ENCODE measurements around the gene ARL15. TPM values are rescaled to one million over a fixed set of nuclear protein-coding genes. Genes with fewer than 3 reads are reported as not detected.

ARL15 gene
- total and polyA plus RNA-seq, 2 donors, result 23.1 to 26.4 TPM

DNA sequence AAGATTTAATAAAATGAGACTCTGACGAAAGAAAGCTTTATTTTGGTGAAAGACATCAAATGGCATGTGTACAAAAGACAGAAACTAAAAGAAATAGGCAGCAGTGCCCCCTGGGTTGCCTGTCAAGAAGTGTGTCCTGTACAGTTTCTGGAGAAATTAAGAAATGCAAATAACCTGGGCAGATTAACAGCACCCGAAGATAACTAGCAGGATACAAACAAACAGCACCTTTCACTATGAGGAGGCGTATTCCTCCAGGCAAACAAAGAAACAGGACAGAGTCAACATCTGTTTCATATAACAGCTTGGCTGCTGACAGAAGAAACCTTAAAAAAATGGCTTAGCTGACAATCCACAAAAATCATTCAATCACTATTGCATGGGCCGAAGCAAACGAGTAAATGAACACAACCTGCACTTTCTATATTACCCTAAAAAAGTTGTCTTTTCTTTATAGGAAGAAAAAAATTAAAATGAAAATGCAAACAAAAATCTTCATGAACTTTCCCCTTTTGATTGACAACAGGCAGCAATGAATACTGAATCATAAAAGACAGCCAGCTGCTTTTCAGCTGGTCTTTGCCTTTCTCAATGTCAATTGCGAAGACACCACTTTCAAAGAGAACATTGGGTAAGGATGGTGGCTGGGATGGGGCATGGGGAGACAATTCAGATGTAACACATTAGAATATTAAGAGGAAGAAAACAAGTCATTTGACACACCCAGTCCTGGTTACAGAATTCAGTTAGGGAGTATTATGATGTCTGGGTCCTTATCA is 162.1 kb downstream of the ARL15 start:
- H3K27me3 ChIP-seq (ENCODE audit: control insufficient read depth in 2 of 2, insufficient read depth in 1 of 2, low read length in 1 of 2), result no peaks in the 10 kb centered on the region
- DNase-seq (ENCODE audit: low read depth in 6 of 9, low spot score in 9 of 9), result no peak
- no peaks in the 10 kb centered on the region for H3K4me1 ChIP-seq (ENCODE audit: control insufficient read depth in 2 of 2, insufficient read depth in 2 of 2, low read length in 2 of 2)
- H3K4me3 ChIP-seq (ENCODE audit: low read length in 2 of 2), result no peak overlapping the region
- no peak overlapping the region for H3K27ac ChIP-seq (ENCODE audit: low read depth in 1 of 2, low read length in 1 of 2)
- 94% methylated on average over 6 of the region's 6 CpGs for WGBS
- no peaks in the 10 kb centered on the region for H3K36me3 ChIP-seq (ENCODE audit: control insufficient read depth in 2 of 2, insufficient read depth in 2 of 2, low read length in 1 of 2)
- no peaks in the 10 kb centered on the region for H3K9me3 ChIP-seq (ENCODE audit: control insufficient read depth in 2 of 2, insufficient read depth in 1 of 2, low read length in 1 of 2)

DNA sequence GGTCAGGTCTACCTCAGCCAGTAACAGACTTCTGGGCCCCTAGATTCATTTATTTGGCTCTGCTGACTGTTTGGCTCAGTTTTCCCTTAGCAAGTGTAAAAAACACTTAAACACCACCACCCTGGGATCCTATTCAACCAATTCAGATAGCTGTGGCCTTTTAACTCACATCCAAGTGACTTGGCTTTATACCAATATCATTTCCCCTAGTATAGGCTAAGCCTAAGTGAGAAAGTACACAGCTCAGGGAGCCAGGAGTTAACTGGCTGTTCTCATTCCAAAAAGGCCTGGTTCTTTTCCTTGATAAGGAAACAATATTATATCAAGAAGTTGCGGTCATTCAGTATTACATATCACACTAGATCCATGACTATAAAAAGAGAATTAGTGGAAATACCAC is 163.5 kb downstream of the ARL15 start:
- 96% methylated on average over 1 of the region's 1 CpG for WGBS

DNA sequence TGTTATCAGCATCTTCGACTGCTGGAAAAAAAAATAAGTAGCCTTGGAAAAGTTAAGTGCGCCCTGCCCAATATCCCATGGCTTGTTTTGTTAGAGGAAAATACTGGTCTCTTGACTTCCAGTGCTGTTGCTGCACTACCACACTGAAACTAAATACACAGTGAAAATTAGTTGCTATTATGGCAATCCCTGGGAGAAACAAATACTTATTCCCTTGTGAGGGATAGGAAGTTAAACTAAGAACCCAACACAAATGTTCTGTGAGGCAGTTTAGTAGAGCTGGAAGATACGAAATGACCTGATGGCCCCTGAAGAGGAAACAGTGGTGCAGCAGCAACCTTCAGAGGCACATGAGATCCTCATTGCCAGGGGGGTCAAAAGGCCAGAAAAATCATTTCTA is 164.0 kb downstream of the ARL15 start:
- no peak overlapping the region for H3K4me3 ChIP-seq (ENCODE audit: low read length in 2 of 2)

More for the DNA sequence above, 163.5 kb downstream of the ARL15 start:
- Histone ChIP-seq H3K36me3 (ENCODE audit: control insufficient read depth in 2 of 2, insufficient read depth in 2 of 2, low read length in 1 of 2) (no peaks in the 10 kb centered on the region), H3K4me1 (ENCODE audit: control insufficient read depth in 2 of 2, insufficient read depth in 2 of 2, low read length in 2 of 2) (no peaks in the 10 kb centered on the region), H3K27me3 (ENCODE audit: control insufficient read depth in 2 of 2, insufficient read depth in 1 of 2, low read length in 1 of 2) (no peaks in the 10 kb centered on the region), H3K4me3 (ENCODE audit: low read length in 2 of 2) (no peak overlapping the region), H3K9me3 (ENCODE audit: control insufficient read depth in 2 of 2, insufficient read depth in 1 of 2, low read length in 1 of 2) (no peaks in the 10 kb centered on the region), H3K27ac (ENCODE audit: low read depth in 1 of 2, low read length in 1 of 2) (no peak overlapping the region)
- no peak for DNase-seq (ENCODE audit: low read depth in 6 of 9, low spot score in 9 of 9)

DNA sequence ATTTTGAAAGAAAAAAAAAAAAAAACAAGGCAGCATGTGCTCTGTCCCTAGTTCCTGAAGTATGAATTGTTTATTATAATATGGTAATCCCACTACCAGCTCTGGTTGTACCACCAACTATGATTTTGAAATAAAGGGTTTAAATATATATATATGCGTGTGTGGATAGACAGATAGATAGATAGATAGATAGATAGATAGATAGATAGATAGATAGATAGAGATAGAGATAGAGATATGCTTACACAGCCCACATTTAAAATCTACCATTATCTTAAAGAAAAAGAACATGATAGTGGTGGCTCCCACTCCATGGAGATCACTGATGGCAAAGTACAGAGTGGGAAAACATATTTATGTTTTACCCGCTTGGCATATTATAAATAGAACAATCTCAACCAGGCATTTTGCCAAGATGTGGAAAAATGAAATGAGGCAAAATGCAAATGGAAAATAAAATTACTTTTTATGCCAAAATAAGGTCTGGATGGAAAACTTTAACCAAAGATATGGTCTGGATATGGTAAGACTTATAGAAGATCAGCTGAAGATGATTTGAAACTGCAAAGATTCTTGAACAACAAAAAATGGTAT is 170.0 kb downstream of the ARL15 start:
- Histone ChIP-seq H3K4me3 (ENCODE audit: low read length in 2 of 2) (no peak overlapping the region), H3K9me3 (ENCODE audit: control insufficient read depth in 2 of 2, insufficient read depth in 1 of 2, low read length in 1 of 2) (no peaks in the 10 kb centered on the region), H3K36me3 (ENCODE audit: control insufficient read depth in 2 of 2, insufficient read depth in 2 of 2, low read length in 1 of 2) (no peaks in the 10 kb centered on the region), H3K27me3 (ENCODE audit: control insufficient read depth in 2 of 2, insufficient read depth in 1 of 2, low read length in 1 of 2) (no peaks in the 10 kb centered on the region), H3K4me1 (ENCODE audit: control insufficient read depth in 2 of 2, insufficient read depth in 2 of 2, low read length in 2 of 2) (no peaks in the 10 kb centered on the region), H3K27ac (ENCODE audit: low read depth in 1 of 2, low read length in 1 of 2) (no peak overlapping the region)
- DNase-seq (ENCODE audit: low read depth in 6 of 9, low spot score in 9 of 9), result no peak
- WGBS, result 97% methylated on average over 2 of the region's 2 CpGs

More for the DNA sequence above, 164.0 kb downstream of the ARL15 start:
- Histone ChIP-seq H3K27ac (ENCODE audit: low read depth in 1 of 2, low read length in 1 of 2) (no peak overlapping the region), H3K27me3 (ENCODE audit: control insufficient read depth in 2 of 2, insufficient read depth in 1 of 2, low read length in 1 of 2) (no peaks in the 10 kb centered on the region), H3K4me1 (ENCODE audit: control insufficient read depth in 2 of 2, insufficient read depth in 2 of 2, low read length in 2 of 2) (no peaks in the 10 kb centered on the region), H3K9me3 (ENCODE audit: control insufficient read depth in 2 of 2, insufficient read depth in 1 of 2, low read length in 1 of 2) (no peaks in the 10 kb centered on the region), H3K36me3 (ENCODE audit: control insufficient read depth in 2 of 2, insufficient read depth in 2 of 2, low read length in 1 of 2) (no peaks in the 10 kb centered on the region)
- WGBS, result 97% methylated on average over 3 of the region's 3 CpGs
- no peak for DNase-seq (ENCODE audit: low read depth in 6 of 9, low spot score in 9 of 9)

DNA sequence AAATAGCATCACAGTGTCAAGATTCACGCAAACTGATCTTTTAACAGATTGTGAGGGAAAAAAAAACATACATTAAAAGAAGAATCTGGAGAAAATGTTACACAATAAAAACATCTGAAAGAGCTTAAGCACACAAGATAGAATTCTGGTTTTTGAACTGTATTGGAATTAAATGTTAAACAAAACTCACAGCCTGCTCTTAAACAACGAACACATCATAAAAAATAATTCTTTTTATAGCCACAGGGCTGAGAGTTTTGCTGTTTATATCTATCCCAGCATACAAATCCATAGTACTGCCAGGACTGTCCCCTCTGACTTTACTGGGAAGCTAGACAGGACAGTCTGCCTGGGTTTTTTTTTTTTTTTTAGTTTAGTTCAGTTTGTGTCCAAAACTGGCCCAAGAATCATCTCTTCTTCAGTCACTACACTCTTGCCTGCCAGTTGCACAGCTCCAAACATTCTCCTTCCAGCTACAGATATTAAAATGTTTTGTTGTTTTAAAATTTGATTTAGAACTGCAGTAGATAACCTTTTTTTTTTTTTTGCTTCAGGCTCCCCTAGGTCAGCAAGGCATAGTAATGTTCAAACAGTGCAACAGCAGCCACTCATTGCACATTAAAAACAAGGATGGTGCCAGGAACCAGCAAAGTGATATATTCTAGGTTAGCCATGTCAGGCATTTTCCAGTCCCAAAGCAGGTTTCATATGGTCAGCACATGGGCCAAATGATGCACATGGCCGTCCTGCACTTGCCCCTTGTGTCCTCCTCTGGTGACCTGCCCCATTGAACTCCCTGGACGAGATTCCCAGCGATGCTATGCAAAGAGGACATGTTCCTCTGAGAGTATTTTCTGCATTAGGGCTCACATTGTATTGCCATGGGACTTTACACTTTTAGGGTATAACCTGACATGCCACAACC is 173.6 kb downstream of the ARL15 start:
- DNase-seq (ENCODE audit: low read depth in 6 of 9, low spot score in 9 of 9), result no peak
- Histone ChIP-seq H3K4me3 (ENCODE audit: low read length in 2 of 2) (no peak overlapping the region), H3K4me1 (ENCODE audit: control insufficient read depth in 2 of 2, insufficient read depth in 2 of 2, low read length in 2 of 2) (no peaks in the 10 kb centered on the region), H3K27ac (ENCODE audit: low read depth in 1 of 2, low read length in 1 of 2) (no peak overlapping the region), H3K27me3 (ENCODE audit: control insufficient read depth in 2 of 2, insufficient read depth in 1 of 2, low read length in 1 of 2) (no peaks in the 10 kb centered on the region), H3K36me3 (ENCODE audit: control insufficient read depth in 2 of 2, insufficient read depth in 2 of 2, low read length in 1 of 2) (no peaks in the 10 kb centered on the region), H3K9me3 (ENCODE audit: control insufficient read depth in 2 of 2, insufficient read depth in 1 of 2, low read length in 1 of 2) (no peaks in the 10 kb centered on the region)
- 94% methylated on average over 5 of the region's 5 CpGs for WGBS

DNA sequence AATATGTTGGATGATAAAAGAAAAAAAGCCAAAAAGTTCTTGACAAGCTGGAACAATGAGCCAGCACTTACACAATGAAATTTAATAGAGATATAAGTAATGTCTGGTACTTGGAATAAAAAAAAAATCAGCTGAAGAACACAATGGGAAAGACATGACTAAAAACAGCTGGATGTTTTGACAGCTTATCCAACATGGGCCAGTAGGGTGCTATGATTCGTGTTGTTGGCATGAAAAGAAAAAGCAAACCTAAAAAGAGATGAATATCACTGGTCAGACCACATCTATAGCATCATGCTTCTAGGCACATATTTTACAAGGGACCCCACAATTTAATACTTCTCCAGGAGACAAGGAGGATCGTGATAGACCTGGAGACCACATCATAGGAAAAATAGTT is 175.3 kb downstream of the ARL15 start:
- DNase-seq (ENCODE audit: low read depth in 6 of 9, low spot score in 9 of 9), result no peak
- WGBS, result 88% methylated on average over 2 of the region's 2 CpGs
- Histone ChIP-seq H3K27ac (ENCODE audit: low read depth in 1 of 2, low read length in 1 of 2) (no peak overlapping the region), H3K27me3 (ENCODE audit: control insufficient read depth in 2 of 2, insufficient read depth in 1 of 2, low read length in 1 of 2) (no peaks in the 10 kb centered on the region), H3K4me1 (ENCODE audit: control insufficient read depth in 2 of 2, insufficient read depth in 2 of 2, low read length in 2 of 2) (no peaks in the 10 kb centered on the region), H3K4me3 (ENCODE audit: low read length in 2 of 2) (no peak overlapping the region), H3K36me3 (ENCODE audit: control insufficient read depth in 2 of 2, insufficient read depth in 2 of 2, low read length in 1 of 2) (no peaks in the 10 kb centered on the region), H3K9me3 (ENCODE audit: control insufficient read depth in 2 of 2, insufficient read depth in 1 of 2, low read length in 1 of 2) (no peaks in the 10 kb centered on the region)

DNA sequence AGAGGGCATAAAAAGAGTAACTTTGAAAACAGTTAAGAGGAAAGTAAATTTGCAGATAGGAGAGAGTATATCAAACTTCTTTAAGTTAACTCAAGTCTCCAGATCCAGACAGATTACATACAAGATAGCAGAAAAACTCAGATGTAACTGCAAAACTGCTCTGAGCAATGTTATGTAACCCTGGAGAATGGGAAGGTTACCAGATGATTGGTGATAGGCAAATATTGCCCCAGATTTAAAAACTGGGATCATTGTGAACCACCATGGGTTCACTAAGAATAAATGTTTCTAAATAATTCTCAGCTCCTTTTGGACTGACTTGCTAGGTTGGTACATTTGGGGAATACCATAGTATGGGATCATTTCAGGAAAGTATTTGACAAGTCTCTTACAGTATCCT is 176.5 kb downstream of the ARL15 start:
- Histone ChIP-seq H3K4me3 (ENCODE audit: low read length in 2 of 2) (no peak overlapping the region), H3K27me3 (ENCODE audit: control insufficient read depth in 2 of 2, insufficient read depth in 1 of 2, low read length in 1 of 2) (no peaks in the 10 kb centered on the region), H3K36me3 (ENCODE audit: control insufficient read depth in 2 of 2, insufficient read depth in 2 of 2, low read length in 1 of 2) (no peaks in the 10 kb centered on the region), H3K27ac (ENCODE audit: low read depth in 1 of 2, low read length in 1 of 2) (no peak overlapping the region), H3K9me3 (ENCODE audit: control insufficient read depth in 2 of 2, insufficient read depth in 1 of 2, low read length in 1 of 2) (no peaks in the 10 kb centered on the region), H3K4me1 (ENCODE audit: control insufficient read depth in 2 of 2, insufficient read depth in 2 of 2, low read length in 2 of 2) (no peaks in the 10 kb centered on the region)
- DNase-seq (ENCODE audit: low read depth in 6 of 9, low spot score in 9 of 9), result no peak

DNA sequence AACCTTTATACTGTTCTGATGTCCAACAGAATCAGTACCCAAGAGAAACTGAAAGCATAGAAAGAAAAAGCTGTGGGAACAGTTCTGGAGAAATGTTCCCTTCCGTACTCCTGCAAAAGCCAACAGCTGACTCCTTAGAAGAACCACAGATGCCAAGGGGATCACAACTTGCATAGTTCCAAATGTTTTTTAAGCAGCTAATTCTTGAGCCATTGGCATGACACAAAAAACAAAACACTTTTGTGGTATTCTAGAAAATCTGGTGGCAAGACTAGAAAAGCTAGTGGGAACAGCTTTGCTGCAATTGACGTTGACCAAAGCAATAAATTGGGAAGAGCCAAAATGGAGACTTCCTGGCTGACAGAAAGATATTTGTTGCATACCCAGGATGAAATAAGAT is 189.9 kb downstream of the ARL15 start:
- H3K4me1 ChIP-seq (ENCODE audit: control insufficient read depth in 2 of 2, insufficient read depth in 2 of 2, low read length in 2 of 2), result no peaks in the 10 kb centered on the region
- DNase-seq (ENCODE audit: low read depth in 6 of 9, low spot score in 9 of 9), result no peak
- H3K9me3 ChIP-seq (ENCODE audit: control insufficient read depth in 2 of 2, insufficient read depth in 1 of 2, low read length in 1 of 2), result no peaks in the 10 kb centered on the region
- H3K27ac ChIP-seq (ENCODE audit: low read depth in 1 of 2, low read length in 1 of 2), result no peak overlapping the region
- WGBS, result 96% methylated on average over 2 of the region's 2 CpGs
- H3K27me3 ChIP-seq (ENCODE audit: control insufficient read depth in 2 of 2, insufficient read depth in 1 of 2, low read length in 1 of 2), result no peaks in the 10 kb centered on the region
- H3K4me3 ChIP-seq (ENCODE audit: low read length in 2 of 2), result no peak overlapping the region
- H3K36me3 ChIP-seq (ENCODE audit: control insufficient read depth in 2 of 2, insufficient read depth in 2 of 2, low read length in 1 of 2), result no peaks in the 10 kb centered on the region

DNA sequence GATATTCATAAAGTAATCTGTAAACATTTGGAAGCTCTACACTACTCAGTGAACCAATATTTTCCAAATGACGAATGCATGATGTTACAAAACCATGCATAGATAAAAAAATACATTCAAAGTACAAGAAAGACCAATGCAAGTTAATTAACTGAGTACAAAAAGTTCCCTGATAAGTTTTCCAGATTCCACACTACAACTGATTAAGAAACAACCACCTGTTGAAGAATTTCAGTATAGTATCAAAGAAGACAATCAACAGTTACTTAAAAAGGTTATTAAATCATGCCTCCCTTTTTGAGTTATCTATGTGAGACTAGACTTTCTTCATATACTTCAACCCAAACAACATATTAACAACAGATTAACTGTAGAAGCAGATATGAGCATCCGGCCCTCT is 192.4 kb downstream of the ARL15 start:
- no peak overlapping the region for H3K4me3 ChIP-seq (ENCODE audit: low read length in 2 of 2)
- no peak for DNase-seq (ENCODE audit: low read depth in 6 of 9, low spot score in 9 of 9)
- H3K9me3 ChIP-seq (ENCODE audit: control insufficient read depth in 2 of 2, insufficient read depth in 1 of 2, low read length in 1 of 2), result no peaks in the 10 kb centered on the region
- no peaks in the 10 kb centered on the region for H3K36me3 ChIP-seq (ENCODE audit: control insufficient read depth in 2 of 2, insufficient read depth in 2 of 2, low read length in 1 of 2)
- no peaks in the 10 kb centered on the region for H3K27me3 ChIP-seq (ENCODE audit: control insufficient read depth in 2 of 2, insufficient read depth in 1 of 2, low read length in 1 of 2)
- H3K27ac ChIP-seq (ENCODE audit: low read depth in 1 of 2, low read length in 1 of 2), result no peak overlapping the region
- over 99% methylated on average over 2 of the region's 2 CpGs for WGBS
- H3K4me1 ChIP-seq (ENCODE audit: control insufficient read depth in 2 of 2, insufficient read depth in 2 of 2, low read length in 2 of 2), result no peaks in the 10 kb centered on the region

Measured in thymus (tissue), 11 donors.